Measurements from ENCODE around the gene CHPF.

- TF ChIP-seq, protein P1, sequence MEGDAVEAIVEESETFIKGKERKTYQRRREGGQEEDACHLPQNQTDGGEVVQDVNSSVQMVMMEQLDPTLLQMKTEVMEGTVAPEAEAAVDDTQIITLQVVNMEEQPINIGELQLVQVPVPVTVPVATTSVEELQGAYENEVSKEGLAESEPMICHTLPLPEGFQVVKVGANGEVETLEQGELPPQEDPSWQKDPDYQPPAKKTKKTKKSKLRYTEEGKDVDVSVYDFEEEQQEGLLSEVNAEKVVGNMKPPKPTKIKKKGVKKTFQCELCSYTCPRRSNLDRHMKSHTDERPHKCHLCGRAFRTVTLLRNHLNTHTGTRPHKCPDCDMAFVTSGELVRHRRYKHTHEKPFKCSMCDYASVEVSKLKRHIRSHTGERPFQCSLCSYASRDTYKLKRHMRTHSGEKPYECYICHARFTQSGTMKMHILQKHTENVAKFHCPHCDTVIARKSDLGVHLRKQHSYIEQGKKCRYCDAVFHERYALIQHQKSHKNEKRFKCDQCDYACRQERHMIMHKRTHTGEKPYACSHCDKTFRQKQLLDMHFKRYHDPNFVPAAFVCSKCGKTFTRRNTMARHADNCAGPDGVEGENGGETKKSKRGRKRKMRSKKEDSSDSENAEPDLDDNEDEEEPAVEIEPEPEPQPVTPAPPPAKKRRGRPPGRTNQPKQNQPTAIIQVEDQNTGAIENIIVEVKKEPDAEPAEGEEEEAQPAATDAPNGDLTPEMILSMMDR (IDR thresholded peaks at IDR 0.05; ENCODE audit: poor library complexity), result no peak
- TF ChIP-seq EZH2 (IDR thresholded peaks at IDR 0.05; ENCODE audit: borderline replicate concordance) (no peak), EZH2phosphoT487 (IDR thresholded peaks at IDR 0.05; ENCODE audit: low read depth, severe bottlenecking, unreplicated experiment) (no peak)
These were observed 2.3 kb upstream of the CHPF start for GRCh38 chr2:219545943-219546352.

All from hepatocyte (in vitro differentiated cells).